HG03460 (cell line): ENCODE data around the gene ZNF546.

Experiments used
- ATAC-seq: cut with Tn5 transposase; IDR thresholded peaks from one replicate; pipeline ENCODE4 v1.9.1; 2021; ENCODE audit not compliant: unreplicated experiment

Gene ZNF546

GRCh38 chr19:40054632-40055031 is 57.8 kb downstream of the ZNF546 start:
- ATAC-seq: no peak

DNA sequence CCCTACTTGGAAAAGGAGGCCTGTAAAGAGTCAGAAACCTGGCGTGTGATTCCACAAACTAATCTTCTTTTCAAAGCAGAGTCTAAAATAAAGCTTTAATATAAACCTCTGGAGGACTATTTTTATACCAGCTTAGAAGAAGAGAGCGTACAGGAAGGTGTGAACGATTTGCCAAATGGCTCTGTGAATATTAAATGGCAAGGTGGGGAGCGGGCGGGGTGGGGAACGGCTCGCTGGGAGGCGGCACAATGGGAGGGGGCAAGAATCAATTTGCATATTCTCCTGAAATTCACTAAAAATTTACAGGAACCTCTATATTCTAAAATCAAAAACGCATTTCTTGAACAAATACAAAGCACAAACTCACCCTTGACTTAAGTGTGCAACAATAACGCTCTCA is 58.2 kb downstream of the ZNF546 start:
- no peak for ATAC-seq

- ATAC-seq: peak; percentile 82
These were observed 59.1 kb downstream of the ZNF546 start, which contains the start of gene ZNF780B for GRCh38 chr19:40055832-40056504. Gene ZNF780B, minus strand, starts transcription at chr19:40056231. Its CDS starts 5,899 bp downstream, at chr19:40050332.

DNA sequence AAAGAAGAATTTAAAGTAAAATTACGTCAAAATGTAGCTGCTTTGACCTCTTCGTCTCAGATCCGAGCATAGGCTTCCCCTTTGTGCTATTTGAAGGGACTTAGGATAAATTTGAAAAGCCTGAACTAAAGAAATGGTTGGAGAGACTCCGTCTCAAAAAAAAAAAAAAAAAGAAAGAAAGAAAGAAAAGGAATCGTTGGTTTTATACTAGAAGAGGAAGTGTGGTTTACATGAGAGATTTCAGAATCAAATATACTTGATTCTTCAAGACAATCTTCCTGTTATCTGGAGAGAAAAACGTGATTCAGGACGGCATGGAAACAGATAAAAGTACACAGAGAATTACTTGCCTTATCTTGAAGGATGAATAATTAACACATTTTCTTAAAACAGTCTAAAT is 59.6 kb downstream of the ZNF546 start:
- no peak for ATAC-seq

- ATAC-seq: no peak
These were observed 60.3 kb downstream of the ZNF546 start for GRCh38 chr19:40057166-40057565.

DNA sequence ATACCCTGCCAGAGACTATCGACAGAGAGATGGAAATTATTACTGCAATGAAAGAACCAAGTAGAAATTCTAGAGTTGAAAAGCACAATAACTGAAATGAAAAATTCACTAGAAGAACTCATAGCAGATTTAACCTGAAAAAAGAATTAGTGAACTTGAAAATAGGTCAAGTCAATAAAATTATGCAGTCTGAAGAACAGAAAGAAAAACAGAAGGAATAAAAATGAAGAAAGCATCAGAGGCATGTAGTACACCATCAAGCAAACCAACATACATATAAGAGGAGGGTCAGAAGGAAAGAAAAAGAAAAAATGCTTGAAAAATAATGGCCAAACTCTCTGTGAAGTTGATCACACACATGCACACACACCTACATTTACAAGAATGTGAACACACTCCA is 62.8 kb downstream of the ZNF546 start:
- no peak for ATAC-seq

- ATAC-seq: no peak
These were observed 73.2 kb downstream of the ZNF546 start for GRCh38 chr19:40070058-40070457.
